Measurements from ENCODE around the gene NUP42. TPM values are rescaled to one million over a fixed set of nuclear protein-coding genes. Genes with fewer than 3 reads are reported as not detected.

NUP42 gene
- total RNA-seq, 1 experiment from 2014 or later = 48.6 TPM

DNA sequence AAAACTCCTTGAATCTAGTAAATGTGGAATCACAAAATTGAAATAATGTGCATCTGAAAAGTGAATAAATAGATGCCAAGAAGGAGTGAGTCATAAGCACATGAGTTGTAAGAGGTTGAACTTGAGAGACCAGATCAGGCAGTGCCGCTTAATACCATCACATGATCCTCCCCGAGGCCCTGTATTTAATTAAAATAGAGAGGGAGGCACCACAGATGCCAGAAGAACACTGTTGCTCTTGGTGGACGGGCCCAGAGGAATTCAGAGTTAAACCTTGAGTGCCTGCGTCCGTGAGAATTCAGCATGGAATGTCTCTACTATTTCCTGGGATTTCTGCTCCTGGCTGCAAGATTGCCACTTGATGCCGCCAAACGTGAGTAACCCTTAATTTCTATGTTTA lies 64.7 kb downstream of the NUP42 start, which contains the start of gene GPNMB:
TSS of gene GPNMB (plus strand) at position 221 of the 400 bp plus-strand sequence. CDS start at position 304, 83 bp downstream.
- Histone ChIP-seq H3K27me3 (ENCODE audit: low read length) (0 out of 2 replicates have a peak, but pooled peaks cover 7% of the 10 kb centered on the region), H3F3A (ENCODE audit: low read length, unreplicated experiment) (no peaks in the 10 kb centered on the region), H4K20me1 (ENCODE audit: low read length) (no peaks in the 10 kb centered on the region), H3K36me3 (ENCODE audit: low read depth, low read length) (no peaks in the 10 kb centered on the region), H3K4me2 (ENCODE audit: low read length) (no peak within 1 kb of the TSS), H3K9me3 (ENCODE audit: low read length) (no peaks in the 10 kb centered on the region), H3K4me3 (ENCODE audit: low read length) (no peak within 1 kb of the TSS), H2AFZ (ENCODE audit: low read length) (no peak within 1 kb of the TSS), H3K27ac (ENCODE audit: low read length) (no peak within 1 kb of the TSS), H3K4me1 (ENCODE audit: insufficient read depth, low read length) (no peaks in the 10 kb centered on the region), H3K9me2 (replicated peaks; ENCODE audit: low read length) (no peaks in the 10 kb centered on the region), H3K79me2 (ENCODE audit: low read length) (no peaks in the 10 kb centered on the region), H3K9ac (ENCODE audit: low read length) (no peak within 1 kb of the TSS)
- ATAC-seq = peak; percentile 66
- POLR2A ChIA-PET (ENCODE audit: unreplicated experiment) = no interaction called here
- TF ChIP-seq EZH2phosphoT487 (IDR thresholded peaks at IDR 0.05; ENCODE audit: borderline replicate concordance, low read length) = no peak
- TF ChIP-seq, protein P1, sequence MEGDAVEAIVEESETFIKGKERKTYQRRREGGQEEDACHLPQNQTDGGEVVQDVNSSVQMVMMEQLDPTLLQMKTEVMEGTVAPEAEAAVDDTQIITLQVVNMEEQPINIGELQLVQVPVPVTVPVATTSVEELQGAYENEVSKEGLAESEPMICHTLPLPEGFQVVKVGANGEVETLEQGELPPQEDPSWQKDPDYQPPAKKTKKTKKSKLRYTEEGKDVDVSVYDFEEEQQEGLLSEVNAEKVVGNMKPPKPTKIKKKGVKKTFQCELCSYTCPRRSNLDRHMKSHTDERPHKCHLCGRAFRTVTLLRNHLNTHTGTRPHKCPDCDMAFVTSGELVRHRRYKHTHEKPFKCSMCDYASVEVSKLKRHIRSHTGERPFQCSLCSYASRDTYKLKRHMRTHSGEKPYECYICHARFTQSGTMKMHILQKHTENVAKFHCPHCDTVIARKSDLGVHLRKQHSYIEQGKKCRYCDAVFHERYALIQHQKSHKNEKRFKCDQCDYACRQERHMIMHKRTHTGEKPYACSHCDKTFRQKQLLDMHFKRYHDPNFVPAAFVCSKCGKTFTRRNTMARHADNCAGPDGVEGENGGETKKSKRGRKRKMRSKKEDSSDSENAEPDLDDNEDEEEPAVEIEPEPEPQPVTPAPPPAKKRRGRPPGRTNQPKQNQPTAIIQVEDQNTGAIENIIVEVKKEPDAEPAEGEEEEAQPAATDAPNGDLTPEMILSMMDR (conservative IDR thresholded peaks at IDR 0.05; ENCODE audit: low read depth, low read length) = no peak
- TF ChIP-seq EZH2 (IDR thresholded peaks at IDR 0.05; ENCODE audit: low read length, unreplicated experiment) = no peak
- no TSS peak for BruUV-seq (replicated peaks)
- peak; percentile 25 for DNase-seq
- CTCF ChIA-PET = no interaction called here
- intact Hi-C loops (cut with micrococcal nuclease) = no loop called here

DNA sequence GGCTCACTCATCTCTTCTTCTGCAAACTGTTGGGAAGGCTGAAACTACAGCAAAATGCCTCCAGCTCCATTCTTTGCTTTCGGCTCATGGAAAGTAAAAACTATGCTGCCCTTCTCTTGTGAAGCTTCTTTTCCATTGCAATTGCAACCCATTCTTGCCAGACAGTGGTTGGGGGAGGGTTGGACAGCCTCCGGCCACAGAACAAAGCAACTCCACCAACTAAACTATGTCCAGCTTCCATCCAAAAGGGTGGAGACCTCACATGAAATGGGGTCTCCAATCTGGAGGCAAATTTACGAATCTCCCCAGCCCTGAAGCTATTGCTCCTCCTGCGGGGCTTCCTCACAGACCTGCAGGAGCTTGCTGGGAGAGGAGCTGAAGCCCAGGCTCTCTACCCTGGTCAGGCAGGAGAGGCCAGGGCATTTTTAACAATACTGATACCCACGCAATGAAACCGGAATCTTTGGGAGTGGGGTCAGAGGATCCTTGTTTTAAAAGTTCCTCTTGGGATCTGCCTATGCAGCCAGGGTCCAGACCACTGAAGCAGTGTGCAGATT lies 65.3 kb downstream of the NUP42 start:
- CTCF ChIA-PET = no interaction called here
- POLR2A ChIA-PET (ENCODE audit: unreplicated experiment) = no interaction called here
- no peak overlapping the region for H3K4me3 ChIP-seq (ENCODE audit: low read length)

More for the DNA sequence above, 65.3 kb downstream of the NUP42 start:
- Histone ChIP-seq H2AFZ (ENCODE audit: low read length) (no peak overlapping the region), H3K79me2 (ENCODE audit: low read length) (no peaks in the 10 kb centered on the region), H4K20me1 (ENCODE audit: low read length) (no peaks in the 10 kb centered on the region), H3K27me3 (ENCODE audit: low read length) (peaks cover 13% of the 10 kb centered on the region; the same call in 1 of the 2 replicates), H3K36me3 (ENCODE audit: low read depth, low read length) (no peaks in the 10 kb centered on the region), H3K4me2 (ENCODE audit: low read length) (no peak overlapping the region), H3K9me2 (replicated peaks; ENCODE audit: low read length) (no peaks in the 10 kb centered on the region), H3K9ac (ENCODE audit: low read length) (no peak overlapping the region), H3K4me1 (ENCODE audit: insufficient read depth, low read length) (no peaks in the 10 kb centered on the region), H3K9me3 (ENCODE audit: low read length) (0 out of 2 replicates have a peak, but pooled peaks cover 3% of the 10 kb centered on the region), H3K27ac (ENCODE audit: low read length) (no peak overlapping the region), H3F3A (ENCODE audit: low read length, unreplicated experiment) (no peaks in the 10 kb centered on the region)
- BruUV-seq (replicated peaks) = no TSS peak
- DNase-seq = no peak
- ATAC-seq = no peak
- intact Hi-C loops (cut with micrococcal nuclease) = no loop called here
- TF ChIP-seq EZH2 (IDR thresholded peaks at IDR 0.05; ENCODE audit: low read length, unreplicated experiment) (no peak), EZH2phosphoT487 (IDR thresholded peaks at IDR 0.05; ENCODE audit: borderline replicate concordance, low read length) (no peak)
- TF ChIP-seq, protein P1 (conservative IDR thresholded peaks at IDR 0.05; ENCODE audit: low read depth, low read length) = no peak

All from PC-3 (cell line).